Adrenal gland (tissue), 5 donors: ENCODE measurements around the gene AGPAT3.

ENCODE experiments used
- CTCF ChIP-seq, 6 experiments: fragments of 450-650 bp in 4 of 6; fragments of 200-600 bp in 2 of 6; sonication (generic) in 1 of 6; IDR thresholded peaks; 1 replicate in 5 of 6; 2 replicates in 1 of 6; pipeline versions ENCODE4 v1.5.1 to v1.8.0; 2016 to 2021; ENCODE audit warnings: antibody characterized with exemption in 6 of 6, mild to moderate bottlenecking in 2 of 6, moderate library complexity in 1 of 6
- POLR2A ChIP-seq, 2 donors: fragments of 450-650 bp; IDR thresholded peaks; one replicate each; pipeline ENCODE4 v1.6.1; 2017; ENCODE audit warnings: antibody characterized with exemption in 2 of 2, mild to moderate bottlenecking in 2 of 2, moderate library complexity in 1 of 2
- donor health status: DM: no; HTN: no; CAD: no.

GRCh38 chr21:43889069-43889468 is 24.0 kb downstream of the AGPAT3 start:
- no peak for TF ChIP-seq CTCF (IDR thresholded peaks at IDR 0.05)
- TF ChIP-seq POLR2A (IDR thresholded peaks at IDR 0.05) = no peak
